ENCODE measurements around the gene CCDC179. TPM values are rescaled to one million over a fixed set of nuclear protein-coding genes. Genes with fewer than 3 reads are reported as not detected.

Gene CCDC179
- not detected in 2 replicates for total RNA-seq

GRCh38 chr11:22860241-22860640 lies at the start of gene CCDC179:
TSS of gene CCDC179 (minus strand) at chr11:22860474. CDS start at chr11:22860421, 53 bp downstream.
- intact Hi-C loops (cut with micrococcal nuclease): no loop called here

GRCh38 chr11:22903782-22904181 lies 43.5 kb upstream of the CCDC179 start:
- intact Hi-C loops (cut with micrococcal nuclease): no loop called here

GRCh38 chr11:22901603-22902002 lies 41.3 kb upstream of the CCDC179 start:
- intact Hi-C loops (cut with micrococcal nuclease): no loop called here

GRCh38 chr11:22900764-22901486 lies 40.7 kb upstream of the CCDC179 start:
- intact Hi-C loops (cut with micrococcal nuclease): no loop called here

- intact Hi-C loops (cut with micrococcal nuclease): no loop called here
Measured at GRCh38 chr11:22898036-22898435, 37.8 kb upstream of the CCDC179 start.

- intact Hi-C loops (cut with micrococcal nuclease): no loop called here
Measured at GRCh38 chr11:22890227-22890626, 30.0 kb upstream of the CCDC179 start.

- intact Hi-C loops (cut with micrococcal nuclease): no loop called here
Measured at GRCh38 chr11:22884217-22884616, 23.9 kb upstream of the CCDC179 start.

- intact Hi-C loops (cut with micrococcal nuclease): loop anchor here (5.0 to 10.0 kb wide), 2 partner anchors 143 to 665 kb away; no protein-coding TSS in a partner anchor
Measured at GRCh38 chr11:22879630-22880029, 19.4 kb upstream of the CCDC179 start.

- intact Hi-C loops (cut with micrococcal nuclease): loop anchor here (5.0 to 10.0 kb wide), 2 partner anchors 144 to 666 kb away; no protein-coding TSS in a partner anchor
Measured at GRCh38 chr11:22878604-22879003, 18.3 kb upstream of the CCDC179 start.

GRCh38 chr11:22878039-22878438 lies 17.8 kb upstream of the CCDC179 start:
- intact Hi-C loops (cut with micrococcal nuclease): loop anchor here (5.0 to 10.0 kb wide), 2 partner anchors 144 to 667 kb away; no protein-coding TSS in a partner anchor

- intact Hi-C loops (cut with micrococcal nuclease): loop anchor here (1.0 to 10.0 kb wide), 5 partner anchors 45 to 669 kb away; partner anchors contain the start of gene SVIP
Measured at GRCh38 chr11:22875869-22876473, 15.7 kb upstream of the CCDC179 start.

GRCh38 chr11:22869325-22869724 lies 9.1 kb upstream of the CCDC179 start:
- intact Hi-C loops (cut with micrococcal nuclease): no loop called here

- intact Hi-C loops (cut with micrococcal nuclease): no loop called here
Measured at GRCh38 chr11:22859756-22860155, 518 bp downstream of the CCDC179 start.

- intact Hi-C loops (cut with micrococcal nuclease): no loop called here
Measured at GRCh38 chr11:22851477-22851876, 8.8 kb downstream of the CCDC179 start.

- intact Hi-C loops (cut with micrococcal nuclease): no loop called here
Measured at GRCh38 chr11:22846726-22847125, 13.5 kb downstream of the CCDC179 start.

- intact Hi-C loops (cut with micrococcal nuclease): no loop called here
Measured at GRCh38 chr11:22832315-22833015, 27.8 kb downstream of the CCDC179 start.

- intact Hi-C loops (cut with micrococcal nuclease): no loop called here
Measured at GRCh38 chr11:22830082-22830414, 30.2 kb downstream of the CCDC179 start.

- intact Hi-C loops (cut with micrococcal nuclease): loop anchor here (1.0 to 2.0 kb wide), 4 partner anchors 43 to 495 kb away; partner anchors contain the start of gene FANCF
Measured at GRCh38 chr11:22829231-22830081, 30.8 kb downstream of the CCDC179 start, which contains the start of gene SVIP. TSS of gene SVIP (minus strand) at chr11:22829801. CDS start at chr11:22829748, 53 bp downstream.

- intact Hi-C loops (cut with micrococcal nuclease): loop anchor here (2.0 kb wide), 1 partner anchor 42 kb away; no protein-coding TSS in a partner anchor
Measured at GRCh38 chr11:22828373-22828772, 31.9 kb downstream of the CCDC179 start.

GRCh38 chr11:22822203-22822602 lies 38.1 kb downstream of the CCDC179 start:
- intact Hi-C loops (cut with micrococcal nuclease): no loop called here

GRCh38 chr11:22809893-22810292 lies 50.4 kb downstream of the CCDC179 start:
- intact Hi-C loops (cut with micrococcal nuclease): no loop called here
